H9 (cell line): ENCODE data around the gene CDK6. TPM values are rescaled to one million over a fixed set of nuclear protein-coding genes. Genes with fewer than 3 reads are reported as not detected.

Source experiments
- DNase-seq: peaks from one replicate; pipeline ENCODE4 v3.0.0-alpha.2; 2017
- H2AFZ ChIP-seq: one replicate; pipeline ENCODE4 v1.6.1; 2013; ENCODE audit warnings: mild to moderate bottlenecking, low read length, control low read depth, moderate library complexity
- H2AK5ac ChIP-seq: 2 replicates; pipeline ENCODE4 v1.6.1; 2013; ENCODE audit warnings: low read length, control low read depth, mixed read lengths; ENCODE audit not compliant: insufficient read length
- H2BK120ac ChIP-seq: one replicate; pipeline ENCODE4 v1.6.1; 2013; ENCODE audit warnings: low read depth, mild to moderate bottlenecking, low read length, control low read depth, inconsistent platforms; ENCODE audit not compliant: poor library complexity, severe bottlenecking
- H2BK12ac ChIP-seq: 2 replicates; pipeline ENCODE4 v1.6.1; 2013; ENCODE audit warnings: low read length, control low read depth, mixed read lengths, low read depth; ENCODE audit not compliant: insufficient read length
- H2BK15ac ChIP-seq: 2 replicates; pipeline ENCODE4 v1.6.1; 2013; ENCODE audit warnings: low read depth, low read length, control low read depth
- H2BK20ac ChIP-seq: one replicate; pipeline ENCODE4 v1.6.1; 2013; ENCODE audit warnings: low read depth, mild to moderate bottlenecking, low read length, control low read depth, inconsistent platforms; ENCODE audit not compliant: poor library complexity, severe bottlenecking
- H2BK5ac ChIP-seq: 2 replicates; pipeline ENCODE4 v1.6.1; 2013; ENCODE audit warnings: low read length, control low read depth, mixed read lengths; ENCODE audit not compliant: insufficient read length
- H3K14ac ChIP-seq: 2 replicates; pipeline ENCODE4 v1.6.1; 2013; ENCODE audit warnings: low read length, control low read depth; ENCODE audit not compliant: insufficient read depth
- H3K18ac ChIP-seq: 2 replicates; pipeline ENCODE4 v1.6.1; 2013; ENCODE audit warnings: low read depth, mild to moderate bottlenecking, mixed read lengths, low read length, control low read depth; ENCODE audit not compliant: insufficient read length
- H3K23ac ChIP-seq: 2 replicates; pipeline ENCODE4 v1.6.1; 2013; ENCODE audit warnings: low read length, control low read depth, mixed read lengths, low read depth; ENCODE audit not compliant: insufficient read length
- H3K23me2 ChIP-seq: 2 replicates; pipeline ENCODE4 v1.6.1; 2013; ENCODE audit warnings: low read depth, mild to moderate bottlenecking, mixed read lengths, low read length, control low read depth; ENCODE audit not compliant: insufficient read length, poor library complexity, severe bottlenecking
- H3K27ac ChIP-seq: 2 replicates; pipeline ENCODE4 v1.5.1; 2013; ENCODE audit warnings: low read length, control low read depth, mixed read lengths, low read depth; ENCODE audit not compliant: insufficient read length
- H3K27me3 ChIP-seq: 2 replicates; pipeline ENCODE4 v1.6.1; 2013; ENCODE audit warnings: low read length, control low read depth, inconsistent platforms; ENCODE audit not compliant: insufficient read depth
- H3K4ac ChIP-seq: 2 replicates; pipeline ENCODE4 v1.6.1; 2013; ENCODE audit warnings: low read depth, mild to moderate bottlenecking, control low read depth, inconsistent platforms, low read length, moderate library complexity
- H3K4me1 ChIP-seq: 2 replicates; pipeline ENCODE4 v1.6.1; 2013; ENCODE audit warnings: low read length, control low read depth, inconsistent platforms; ENCODE audit not compliant: insufficient read depth
- H3K4me2 ChIP-seq: 2 replicates; pipeline ENCODE4 v1.6.1; 2013; ENCODE audit warnings: low read length, control low read depth, mixed read lengths; ENCODE audit not compliant: insufficient read length, insufficient read depth
- H3K56ac ChIP-seq: 2 replicates; pipeline ENCODE4 v1.6.1; 2013; ENCODE audit warnings: low read depth, mild to moderate bottlenecking, mixed read lengths, low read length, control low read depth; ENCODE audit not compliant: insufficient read length
- H3K79me1 ChIP-seq: 2 replicates; pipeline ENCODE4 v1.6.1; 2013; ENCODE audit warnings: low read depth, mild to moderate bottlenecking, moderate library complexity, low read length, control low read depth, inconsistent platforms; ENCODE audit not compliant: insufficient read depth, poor library complexity, severe bottlenecking
- H3K79me2 ChIP-seq: 2 replicates; pipeline ENCODE4 v1.6.1; 2013; ENCODE audit warnings: low read length, control low read depth, inconsistent platforms; ENCODE audit not compliant: insufficient read depth
- H3K9ac ChIP-seq: 2 replicates; pipeline ENCODE4 v1.6.1; 2013; ENCODE audit warnings: low read length, control low read depth, mixed read lengths; ENCODE audit not compliant: insufficient read length; ENCODE audit errors: extremely low read depth
- H3K9me3 ChIP-seq: one replicate; pipeline ENCODE4 v1.6.1; 2013; ENCODE audit warnings: low read depth, low read length, inconsistent platforms; ENCODE audit not compliant: control insufficient read depth
- H3T11ph ChIP-seq: one replicate; pipeline ENCODE4 v1.6.1; 2013; ENCODE audit warnings: mild to moderate bottlenecking, low read length, control low read depth, inconsistent platforms
- H4K20me1 ChIP-seq: one replicate; pipeline ENCODE4 v1.6.1; 2013; ENCODE audit not compliant: control insufficient read depth, insufficient read length, insufficient read depth
- H4K5ac ChIP-seq: 2 replicates; pipeline ENCODE4 v1.6.1; 2013; ENCODE audit warnings: low read depth, mild to moderate bottlenecking, mixed read lengths, low read length, control low read depth; ENCODE audit not compliant: insufficient read length
- H4K8ac ChIP-seq: replicated peaks from 2 replicates; pipeline ENCODE4 v1.6.1; 2013; ENCODE audit warnings: low read length, control low read depth, mixed read lengths, low read depth; ENCODE audit not compliant: insufficient read length
- H4K91ac ChIP-seq: 2 replicates; pipeline ENCODE4 v1.6.1; 2013; ENCODE audit warnings: low read depth, mild to moderate bottlenecking, moderate library complexity, mixed read lengths, low read length, control low read depth; ENCODE audit not compliant: insufficient read length
- H3K27ac Mint-ChIP-seq, 3 experiments: 2 replicates in 2 of 3; 3 replicates in 1 of 3; pipeline ENCODE4 v1.8.0; 2020 to 2021; ENCODE audit warnings: mixed read lengths in 3 of 3, mild to moderate bottlenecking in 1 of 3, moderate library complexity in 1 of 3
- H3K27me3 Mint-ChIP-seq: 2 replicates; pipeline ENCODE4 v1.8.0; 2021; ENCODE audit warnings: low read depth, mild to moderate bottlenecking, moderate library complexity, mixed read lengths
- H3K36me3 Mint-ChIP-seq, 3 experiments: 2 replicates in 2 of 3; 3 replicates in 1 of 3; pipeline ENCODE4 v1.8.0; 2020 to 2021; ENCODE audit warnings: low read depth in 3 of 3, mixed read lengths in 3 of 3; ENCODE audit not compliant: insufficient read depth in 1 of 3
- H3K4me1 Mint-ChIP-seq, 2 experiments: 2 replicates each; pipeline ENCODE4 v1.8.0; 2020; ENCODE audit warnings: mixed read lengths in 2 of 2
- H3K4me3 Mint-ChIP-seq, 2 experiments: 2 replicates in 1 of 2; 3 replicates in 1 of 2; pipeline ENCODE4 v1.8.0; 2020 to 2021; ENCODE audit warnings: mild to moderate bottlenecking in 2 of 2, mixed read lengths in 2 of 2, moderate library complexity in 1 of 2
- H3K9me3 Mint-ChIP-seq, 2 experiments: 2 replicates in 1 of 2; 3 replicates in 1 of 2; pipeline ENCODE4 v1.8.0; 2020; ENCODE audit warnings: mild to moderate bottlenecking in 2 of 2, mixed read lengths in 2 of 2, moderate library complexity in 1 of 2
- CTCF ChIP-seq: fragments of 200-600 bp; sonication (generic); conservative IDR thresholded peaks from 3 replicates; pipeline ENCODE4 v1.8.0; 2021; ENCODE audit warnings: antibody characterized with exemption, mild to moderate bottlenecking
- total RNA-seq: library from RNA; stranded (reverse); gene quantifications from 2 replicates; pipeline ENCODE4 v1.2.1, GENCODE V29; 2021

Gene CDK6
- total RNA-seq, 1 experiment from 2014 or later: 30.0 TPM

DNA sequence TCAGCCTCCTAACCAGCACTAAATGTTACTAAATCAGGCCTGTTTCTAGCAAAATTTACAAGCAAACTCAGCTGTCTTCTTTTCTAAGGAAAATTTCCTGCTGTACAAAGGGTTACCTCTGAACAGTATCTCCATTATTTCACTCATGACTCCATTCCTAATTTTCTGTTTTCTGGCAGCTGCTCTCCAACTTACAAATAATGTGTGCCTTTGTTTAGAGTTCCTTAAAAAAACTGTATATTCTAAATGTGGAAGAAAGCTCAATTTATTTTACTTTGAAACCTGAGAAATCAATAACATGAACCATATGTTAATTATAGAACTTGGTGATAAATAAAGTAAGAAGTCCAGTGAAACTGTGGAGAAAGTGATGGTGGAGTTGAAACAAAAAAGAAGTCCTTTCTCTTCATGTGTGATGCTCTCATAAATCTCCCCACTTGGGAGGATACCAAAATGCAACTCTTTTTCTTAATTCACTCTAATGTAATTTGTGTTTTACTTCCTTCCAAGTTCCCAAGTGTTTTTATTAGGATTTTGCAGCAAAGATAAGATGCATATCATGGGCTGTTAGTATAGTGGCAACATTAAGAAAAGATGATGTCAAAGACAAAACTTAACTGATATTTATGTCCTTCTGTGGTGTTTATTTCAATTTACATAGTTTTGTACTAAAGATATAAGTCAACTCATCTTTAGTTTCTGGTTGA lies 74.8 kb downstream of the CDK6 start:
- Histone ChIP-seq H2BK20ac (no peak overlapping the region), H3K27ac (no peak overlapping the region), H3K27me3 (no peaks in the 10 kb centered on the region), H4K91ac (no peak overlapping the region), H2BK12ac (no peak overlapping the region), H2BK120ac (no peak overlapping the region), H3K23ac (no peak overlapping the region), H3K14ac (no peak overlapping the region), H3K4ac (no peak overlapping the region), H3K4me1 (peaks cover 13% of the 10 kb centered on the region; the same call in 1 of the 2 replicates), H3K79me1 (no peaks in the 10 kb centered on the region), H3K9me3 (no peaks in the 10 kb centered on the region), H2BK15ac (no peak overlapping the region), H3K4me2 (no peak overlapping the region), H3K9ac (no peak overlapping the region), H3K23me2 (no peaks in the 10 kb centered on the region), H4K8ac (no peak overlapping the region), H3K79me2 (no peaks in the 10 kb centered on the region), H3K18ac (no peak overlapping the region), H4K20me1 (no peaks in the 10 kb centered on the region), H3K56ac (no peak overlapping the region), H2AK5ac (no peak overlapping the region), H4K5ac (no peak overlapping the region), H2BK5ac (no peak overlapping the region), H3T11ph (no peak overlapping the region), H2AFZ (no peak overlapping the region)
- H3K27ac Mint-ChIP-seq: peak overlapping the region; percentile 41 to 94 (median 66); a peak in 6 of 7 replicates
- H3K27me3 Mint-ChIP-seq: no peaks in the 10 kb centered on the region
- no peaks in the 10 kb centered on the region for H3K9me3 Mint-ChIP-seq
- peaks cover 0 to 22% (median 0%) of the 10 kb centered on the region in 3 experiments; a peak in 4 of 7 replicates for H3K36me3 Mint-ChIP-seq
- no peak for DNase-seq
- H3K4me1 Mint-ChIP-seq: peaks cover 71 to 76% of the 10 kb centered on the region in 2 experiments
- H3K4me3 Mint-ChIP-seq: no peak overlapping the region
- no peak for TF ChIP-seq CTCF
